C1 segment of cervical spinal cord (tissue), 14 donors: ENCODE results near the gene SLC47A2.
"Not testable (repeated sequence)": the region's sequence is repeated elsewhere in the genome, so short reads cannot be mapped to it uniquely, and the experiment has no call there.

Experiments
- DNase-seq, 14 donors: peaks; one replicate each; lab custom pipeline; 2025; lab: John Stamatoyannopoulos, UW

The SLC47A2 gene

GRCh38 chr17:19708431-19709175 lies 7.8 kb downstream of the SLC47A2 start:
- no peak for DNase-seq

DNA sequence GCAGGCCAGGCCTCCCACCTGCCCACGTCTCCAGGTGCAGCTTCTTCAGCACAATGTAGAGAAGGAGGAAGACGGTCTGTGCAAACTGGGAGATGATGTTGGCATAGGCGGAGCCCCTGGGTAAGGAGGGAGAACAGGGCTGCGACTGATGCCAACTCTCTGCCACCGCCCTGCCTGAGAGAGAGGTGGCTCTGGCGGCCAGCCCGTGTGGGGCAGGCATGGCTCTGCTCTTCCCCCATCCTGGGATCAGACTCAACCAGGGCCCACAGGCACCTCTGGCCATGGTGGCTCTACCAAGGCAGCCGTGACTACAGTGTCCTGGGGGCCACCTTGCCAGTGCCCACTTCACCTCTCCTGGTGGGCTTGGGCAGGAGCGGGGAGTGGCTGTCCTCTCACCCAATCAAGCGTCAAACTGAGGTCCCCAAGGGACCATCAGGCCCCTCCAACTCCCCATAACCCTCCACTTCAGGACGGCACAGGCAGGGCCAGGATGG lies 8.6 kb downstream of the SLC47A2 start:
- no peak for DNase-seq

- no peak for DNase-seq
Measured at GRCh38 chr17:19706791-19707727, 9.3 kb downstream of the SLC47A2 start.

DNA sequence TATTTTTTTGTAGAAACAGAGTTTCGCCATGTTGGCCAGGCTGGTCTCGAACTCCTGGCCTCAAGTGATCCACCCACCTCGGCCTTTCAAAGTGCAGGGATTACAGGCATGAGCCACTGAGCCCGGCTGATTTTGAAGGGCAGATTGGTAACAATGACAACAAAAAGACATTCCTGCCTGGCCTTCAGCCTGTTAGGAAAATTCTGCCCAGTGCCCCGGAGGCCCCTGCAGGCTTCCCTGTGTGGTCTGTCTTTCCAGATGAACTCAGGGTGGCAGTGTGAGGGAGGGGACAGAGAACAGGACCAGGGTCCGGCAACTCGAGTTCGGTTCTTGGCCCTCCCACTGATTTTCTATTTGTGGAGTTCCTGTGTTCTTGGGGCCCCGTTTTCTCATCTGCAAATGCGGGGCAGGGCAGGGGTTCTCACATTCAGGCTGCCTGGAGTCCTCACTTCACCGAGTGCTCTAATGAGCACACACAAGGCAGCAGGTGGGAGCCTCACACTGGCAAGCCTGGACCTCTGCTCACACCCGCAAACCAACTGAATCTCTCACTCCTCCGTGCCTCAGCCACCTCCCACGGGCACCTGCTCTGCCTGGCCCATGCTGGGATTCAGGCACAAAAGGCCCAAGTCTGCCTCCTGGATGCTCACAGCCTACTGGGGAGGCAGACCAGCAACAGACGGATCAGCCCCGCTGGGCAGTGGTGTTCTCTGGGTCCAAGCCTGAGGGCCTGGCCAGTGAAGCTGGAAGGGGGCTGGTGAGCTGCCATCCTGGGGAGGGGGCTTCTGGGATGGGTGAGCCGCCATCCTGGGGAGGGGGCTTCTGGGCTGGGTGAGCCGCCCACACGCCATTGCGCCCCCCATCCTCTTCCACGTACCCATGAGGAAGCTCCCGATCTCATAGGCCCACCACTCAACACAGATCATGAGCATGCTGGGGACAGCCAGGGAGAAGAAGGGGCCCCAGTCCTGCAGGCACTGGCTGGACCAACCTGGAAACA lies 10.3 kb downstream of the SLC47A2 start:
- DNase-seq: no peak

GRCh38 chr17:19705201-19705600 lies 11.2 kb downstream of the SLC47A2 start:
- DNase-seq: no peak

- no peak for DNase-seq
Measured at GRCh38 chr17:19703828-19704613, 12.4 kb downstream of the SLC47A2 start.

DNA sequence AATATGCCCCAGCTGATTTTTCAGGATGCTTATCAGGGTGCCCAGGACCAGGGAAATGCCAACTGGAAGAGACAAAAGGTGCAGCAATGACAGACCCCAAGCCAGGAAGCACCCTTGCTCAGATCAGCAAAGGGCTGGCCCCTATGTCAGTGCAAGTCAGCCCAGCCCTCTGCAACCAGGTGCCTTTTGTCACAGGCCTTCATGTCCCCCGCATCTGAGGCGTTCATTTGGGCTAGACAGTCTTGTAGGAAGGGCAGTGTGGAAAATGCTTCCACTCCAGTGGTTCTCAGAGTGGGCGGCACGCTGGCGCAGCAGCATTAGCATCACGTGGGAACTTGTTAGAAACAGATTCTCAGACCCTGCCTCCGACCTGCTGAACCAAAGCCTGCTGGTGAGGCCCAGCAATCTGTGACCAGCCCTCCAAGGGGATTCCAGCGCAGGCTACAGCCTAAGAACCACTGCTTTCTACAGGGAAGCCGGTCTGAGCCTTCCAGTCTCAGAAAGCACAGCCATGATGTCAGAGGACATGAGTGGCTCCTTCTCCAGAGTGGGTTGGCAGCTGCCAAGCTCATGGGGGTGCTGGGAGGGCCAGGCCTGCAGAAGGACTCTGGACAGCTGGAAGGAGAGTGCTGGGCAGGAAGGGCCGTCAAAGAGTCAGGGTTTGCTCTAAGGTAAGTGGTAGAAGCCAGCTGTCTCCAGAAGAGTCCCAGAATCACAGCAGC lies 13.1 kb downstream of the SLC47A2 start:
- no peak for DNase-seq

DNA sequence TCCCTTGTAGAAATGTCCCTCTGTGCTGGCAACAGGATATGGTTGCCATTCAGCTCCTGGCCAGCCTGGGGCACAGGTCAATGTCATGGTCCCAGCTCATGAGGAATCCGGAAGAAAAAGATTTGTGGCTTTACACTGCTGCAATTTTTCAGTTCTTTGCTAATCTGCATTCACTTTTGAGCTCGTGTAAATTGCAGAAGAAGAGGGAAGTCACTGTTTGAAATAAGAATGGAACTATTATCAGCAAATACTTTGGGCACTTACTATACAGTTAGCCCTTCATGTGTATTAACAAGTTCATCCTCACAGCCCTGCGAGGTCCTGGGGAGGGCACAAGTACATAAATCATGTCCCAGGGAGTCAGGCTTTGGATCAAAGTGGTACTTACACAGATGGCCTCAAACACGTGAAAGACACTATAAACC lies 14.2 kb downstream of the SLC47A2 start:
- no peak for DNase-seq

DNA sequence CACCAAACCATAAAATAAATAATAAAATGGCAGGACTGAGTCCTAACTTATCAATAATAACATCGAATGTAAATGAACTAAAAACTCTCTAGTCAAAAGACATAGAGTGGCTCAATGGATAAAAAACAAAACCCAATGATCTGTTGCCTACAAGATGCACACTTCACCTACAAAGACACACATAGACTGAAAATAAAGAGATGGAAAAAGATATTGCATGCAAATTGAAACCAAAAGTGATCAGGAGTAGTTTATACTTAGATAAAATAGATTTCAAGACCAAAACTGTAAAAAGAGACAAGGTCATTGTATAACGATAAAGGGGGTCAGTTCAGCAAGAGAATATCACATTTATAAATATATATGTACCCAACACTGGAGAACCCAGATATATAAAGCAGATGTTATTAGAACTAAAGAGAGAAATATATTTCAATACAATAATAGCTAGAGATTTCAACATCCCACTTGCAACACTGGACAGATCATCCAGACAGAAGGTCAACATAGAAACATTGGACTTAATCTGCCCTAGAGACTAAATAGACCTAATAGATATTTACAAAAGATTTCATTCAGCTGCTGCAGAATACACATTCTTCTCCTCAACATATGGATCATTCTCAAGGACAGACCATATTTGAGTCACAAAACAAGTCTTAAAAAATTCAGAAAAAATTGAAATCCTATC lies 29.8 kb downstream of the SLC47A2 start:
- DNase-seq: no peak

DNA sequence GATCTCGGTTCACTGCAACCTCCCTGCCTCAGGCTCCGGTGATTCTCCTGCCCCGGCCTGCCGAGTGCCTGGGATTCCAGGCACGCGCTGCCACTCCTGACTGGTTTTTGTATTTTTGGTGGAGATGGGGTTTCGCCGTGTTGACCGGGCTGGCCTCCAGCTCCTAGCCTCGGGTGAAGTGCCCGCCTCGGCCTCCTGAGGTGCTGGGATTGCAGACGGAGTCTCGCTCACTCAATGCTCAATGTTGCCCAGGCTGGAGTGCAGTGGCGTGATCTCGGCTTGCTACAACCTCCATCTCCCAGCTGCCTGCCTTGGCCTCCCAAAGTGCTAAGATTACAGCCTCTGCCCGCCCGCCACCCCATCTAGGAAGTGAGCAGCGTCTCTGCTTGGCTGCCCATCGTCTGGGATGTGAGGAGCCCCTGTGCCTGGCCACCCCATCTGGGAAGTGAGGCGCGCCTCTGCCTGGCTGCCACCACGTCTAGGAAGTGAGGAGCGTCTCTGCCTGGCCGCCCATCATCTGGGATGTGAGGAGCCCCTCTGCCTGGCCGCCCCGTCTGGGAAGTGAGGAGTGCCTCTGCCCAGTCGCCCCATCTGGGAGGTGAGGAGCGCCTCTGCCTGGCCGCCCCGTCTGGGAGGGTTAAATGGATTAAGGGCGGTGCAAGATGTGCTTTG lies 31.3 kb downstream of the SLC47A2 start:
- DNase-seq: not testable (repeated sequence)

GRCh38 chr17:19683117-19683516 lies 33.3 kb downstream of the SLC47A2 start:
- DNase-seq: no peak

DNA sequence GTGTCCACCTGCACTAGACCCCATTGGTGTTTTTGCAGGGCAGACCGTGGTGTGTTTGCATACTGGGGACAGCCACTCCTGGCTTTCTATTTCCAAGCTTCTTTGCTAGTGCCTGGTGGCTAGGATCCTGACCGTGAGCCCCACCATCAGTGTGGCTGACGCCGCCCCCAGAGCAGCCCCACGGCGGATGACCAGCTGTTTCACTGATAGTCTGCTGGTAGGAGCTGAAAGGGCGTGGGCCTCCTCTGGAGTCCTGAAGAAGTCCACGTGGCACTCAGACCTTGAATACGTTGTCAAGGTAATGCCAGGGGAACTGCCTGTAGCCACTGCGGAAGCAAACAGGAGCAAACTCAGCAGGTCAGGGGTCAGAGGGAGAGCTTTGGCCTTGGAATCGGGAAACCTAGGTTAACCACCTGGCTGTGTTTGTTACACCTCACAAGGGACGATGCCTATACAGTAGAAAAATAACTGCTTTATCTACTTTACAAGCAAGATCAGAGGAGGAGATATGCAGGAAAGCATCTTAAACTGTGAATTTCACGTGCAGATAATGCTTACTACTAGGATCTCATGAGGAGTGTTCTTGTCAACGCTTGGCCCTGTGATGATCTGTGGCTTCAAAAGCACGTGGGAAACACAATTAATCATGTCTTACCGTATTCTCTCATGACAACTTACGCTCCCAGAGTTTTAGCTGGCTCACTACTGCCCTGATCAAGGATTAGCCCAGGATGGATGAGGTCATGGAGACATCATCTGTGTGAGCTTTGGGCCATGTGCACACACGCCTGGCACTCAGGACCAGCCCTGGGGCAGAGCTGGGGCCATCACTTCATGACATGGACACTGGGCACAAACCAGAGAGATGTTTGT lies 37.6 kb downstream of the SLC47A2 start:
- DNase-seq: no peak

DNA sequence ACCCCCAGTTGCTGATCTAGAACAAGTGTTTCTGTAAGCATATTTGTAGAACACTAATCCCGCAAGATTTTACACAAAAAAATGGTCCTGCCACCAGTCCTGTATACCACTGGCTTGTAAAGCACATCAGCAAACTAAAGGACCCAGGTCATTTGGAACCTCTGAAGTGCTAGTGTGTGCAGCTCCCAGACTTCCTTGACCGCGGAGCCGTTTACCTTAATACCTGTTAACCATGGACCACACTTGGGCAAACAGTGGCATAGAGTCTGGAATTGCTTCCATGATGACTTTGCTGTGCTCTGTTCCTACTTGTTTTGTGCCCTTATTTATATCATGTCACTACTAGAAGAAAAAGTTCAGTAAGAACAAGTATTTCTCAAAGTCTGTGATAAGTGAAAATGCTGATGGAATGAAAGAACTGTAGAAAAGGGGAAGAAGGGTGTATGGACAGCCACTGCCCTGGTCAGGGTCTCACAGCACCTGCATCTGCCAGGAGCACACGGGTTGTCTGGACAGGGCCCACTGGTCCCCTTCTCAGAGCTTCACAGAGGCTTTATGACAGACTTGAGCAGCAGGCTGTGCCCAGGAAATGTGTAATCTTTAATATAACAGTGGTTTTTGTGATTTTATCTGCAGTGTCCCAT lies 38.5 kb downstream of the SLC47A2 start:
- no peak for DNase-seq

DNA sequence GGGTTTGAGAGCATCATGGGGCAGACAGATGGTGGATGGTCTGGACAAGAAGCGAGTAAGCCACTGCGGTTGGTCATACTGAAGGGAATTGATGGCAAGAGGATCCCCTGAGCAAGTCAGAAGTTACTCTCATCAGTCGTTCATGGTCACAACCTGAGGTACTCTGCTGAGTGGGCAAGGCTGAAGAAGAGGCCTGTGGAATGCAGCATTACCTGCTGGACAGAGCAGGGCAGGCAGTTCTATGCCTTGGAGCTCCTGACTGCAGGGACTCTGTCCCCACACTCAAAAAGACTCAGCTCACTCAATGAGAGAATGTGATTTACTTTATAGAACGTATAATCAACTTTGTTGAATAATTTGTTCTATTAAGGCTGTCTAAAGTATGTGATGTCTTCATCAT lies 39.5 kb downstream of the SLC47A2 start:
- DNase-seq: no peak

- DNase-seq: no peak
Measured at GRCh38 chr17:19673623-19674022, 42.8 kb downstream of the SLC47A2 start.

DNA sequence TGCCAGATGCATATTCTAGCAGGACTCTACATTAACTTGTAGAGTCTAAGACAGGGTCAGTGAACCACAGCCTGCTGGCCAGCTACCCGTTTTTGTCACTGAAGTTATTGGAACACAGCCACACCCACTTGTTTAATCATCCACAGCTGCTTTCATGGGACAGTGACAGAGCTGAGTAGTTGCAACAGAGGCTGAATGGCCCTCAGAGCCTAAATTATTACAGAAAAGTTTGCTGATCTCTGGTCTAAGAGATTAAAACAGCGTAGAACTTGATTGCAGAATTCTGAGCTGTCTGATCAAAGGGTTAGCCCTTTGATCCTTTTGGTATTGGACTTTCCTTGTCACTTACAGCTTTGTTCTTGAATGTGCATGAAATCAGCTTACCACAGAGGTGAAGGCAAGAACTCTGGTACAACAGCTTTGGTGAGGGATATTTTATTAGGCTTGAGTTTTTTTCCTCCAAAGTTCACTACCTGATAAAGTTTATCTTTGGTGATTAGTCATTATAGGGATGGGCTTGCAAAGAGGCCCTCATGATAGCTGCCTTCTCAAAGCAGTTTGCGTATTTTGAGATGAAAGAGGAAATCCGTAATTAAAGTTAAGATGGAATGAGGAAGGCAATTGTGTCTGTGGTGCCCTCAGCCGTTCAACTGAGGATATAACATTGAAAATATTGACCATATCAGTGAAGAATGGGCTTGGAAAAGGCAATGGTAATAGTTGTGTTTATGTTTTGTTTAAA lies 44.2 kb downstream of the SLC47A2 start:
- DNase-seq: peak in 4 of 14 donors; percentile 3 to 18 (median 12)
